H1 (cell line): ENCODE measurements around the gene MYH10. TPM values are rescaled to one million over a fixed set of nuclear protein-coding genes. Genes with fewer than 3 reads are reported as not detected.

Experiments
- JUN ChIP-seq: IDR thresholded peaks from 2 replicates; pipeline ENCODE4 v1.6.1; 2011; ENCODE audit warnings: low read depth, mild to moderate bottlenecking, improper control_type of control experiment, low read length
- KDM4A ChIP-seq: IDR thresholded peaks from one replicate; pipeline ENCODE4 v1.7.1; 2012; ENCODE audit warnings: low read depth, mild to moderate bottlenecking, moderate library complexity, low read length, inconsistent platforms; ENCODE audit not compliant: severe bottlenecking
- MAFK ChIP-seq: IDR thresholded peaks from 2 replicates; pipeline ENCODE4 v1.6.1; 2012; ENCODE audit warnings: low read depth, mild to moderate bottlenecking, improper control_type of control experiment, low read length
- RFX5 ChIP-seq: IDR thresholded peaks from 2 replicates; pipeline ENCODE4 v1.6.1; 2011; ENCODE audit warnings: low read depth, low read length, improper control_type of control experiment, borderline replicate concordance
- RXRA ChIP-seq: IDR thresholded peaks from 2 replicates; pipeline ENCODE4 v1.6.1; 2011; ENCODE audit warnings: low read depth, mild to moderate bottlenecking, low read length, moderate library complexity; ENCODE audit not compliant: insufficient read depth
- SIX5 ChIP-seq: IDR thresholded peaks from 2 replicates; pipeline ENCODE4 v1.6.1; 2011; ENCODE audit warnings: mild to moderate bottlenecking, low read depth, low read length
- SP4 ChIP-seq: IDR thresholded peaks from 2 replicates; pipeline ENCODE4 v1.6.1; 2012; ENCODE audit warnings: low read length, inconsistent platforms
- polyA plus RNA-seq, 7 experiments: library from polyadenylated mRNA; depleted of rRNA in 3 of 7; stranded (reverse) in 5 of 7; unstranded in 2 of 7; fragments of >200 nt in 5 of 7; fragments of 200-250 nt in 2 of 7; gene quantifications; 1 replicate in 5 of 7; 2 replicates in 1 of 7; 4 replicates in 1 of 7; pipeline versions ENCODE4 v1.2.1 to v1.2.3, GENCODE V29; 2011 to 2013; ENCODE audit warnings: missing spikeins in 2 of 7, mixed read lengths in 2 of 7
- total RNA-seq: library from RNA; stranded (reverse); fragmentation: NEBNext Ultra II Directional; extraction: Animal tissue kit (Norgen Biotek cat#: 25700); gene quantifications from 2 replicates; pipeline ENCODE4 v1.2.1, GENCODE V29; 2021

MYH10 gene
- total and polyA plus RNA-seq, 2 of the 8 experiments (the other 6 are each of a cell fraction or from before 2014, with no cell fraction given), result 64.1 to 289 TPM

- TF ChIP-seq RFX5, result no peak
- TF ChIP-seq SP4, result no peak
- TF ChIP-seq JUN, result no peak
- no peak for TF ChIP-seq RXRA
- TF ChIP-seq SIX5, result no peak
- no peak for TF ChIP-seq KDM4A
- TF ChIP-seq MAFK, result no peak
Observed at GRCh38 chr17:8583954-8584353, 46.6 kb downstream of the MYH10 start (continued).
